A549 treated with GW870086 at 1 μM for 4 hours (cell line): ENCODE data around the gene SPANXA2. TPM values are rescaled to one million over a fixed set of nuclear protein-coding genes. Genes with fewer than 3 reads are reported as not detected.

Experiments used
- total RNA-seq: library from RNA; stranded (reverse); fragments of 200-300 nt; extraction: Qiagen RNA extraction; gene quantifications from 5 replicates; pipeline ENCODE4 v1.2.3, GENCODE V29; 2022; ENCODE audit warnings: low read depth

The SPANXA2 gene, protein sequence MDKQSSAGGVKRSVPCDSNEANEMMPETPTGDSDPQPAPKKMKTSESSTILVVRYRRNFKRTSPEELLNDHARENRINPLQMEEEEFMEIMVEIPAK
- total RNA-seq = 0.28 to 0.40 TPM in 2 of 5 replicates, not detected in the others

DNA sequence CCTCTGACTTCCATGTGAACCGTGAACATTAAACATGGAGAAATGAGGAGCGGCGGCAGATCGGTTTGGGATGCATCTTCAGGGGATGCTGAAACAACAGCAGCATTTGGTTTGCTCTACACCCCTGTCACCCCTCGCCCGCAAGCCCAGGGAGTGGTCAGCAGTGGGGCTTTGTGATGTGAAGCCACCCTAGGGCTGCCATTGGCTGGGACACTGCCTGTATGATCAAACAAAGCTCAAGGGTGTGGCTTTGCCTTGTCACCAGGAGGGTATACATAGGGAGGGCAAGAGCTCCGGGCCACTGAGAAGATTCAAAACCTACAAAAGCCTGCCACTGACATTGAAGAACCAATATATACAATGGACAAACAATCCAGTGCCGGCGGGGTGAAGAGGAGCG lies at the start of gene SPANXA2:
Gene SPANXA2, plus strand, starts transcription at position 301 of the 400 bp plus-strand sequence. Its CDS starts 60 bp downstream, at position 361.

DNA sequence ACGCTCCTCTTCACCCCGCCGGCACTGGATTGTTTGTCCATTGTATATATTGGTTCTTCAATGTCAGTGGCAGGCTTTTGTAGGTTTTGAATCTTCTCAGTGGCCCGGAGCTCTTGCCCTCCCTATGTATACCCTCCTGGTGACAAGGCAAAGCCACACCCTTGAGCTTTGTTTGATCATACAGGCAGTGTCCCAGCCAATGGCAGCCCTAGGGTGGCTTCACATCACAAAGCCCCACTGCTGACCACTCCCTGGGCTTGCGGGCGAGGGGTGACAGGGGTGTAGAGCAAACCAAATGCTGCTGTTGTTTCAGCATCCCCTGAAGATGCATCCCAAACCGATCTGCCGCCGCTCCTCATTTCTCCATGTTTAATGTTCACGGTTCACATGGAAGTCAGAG lies 4.9 kb upstream of the SPANXA2 start, which contains the start of gene SPANXA1:
Gene SPANXA1, minus strand, starts transcription at position 101 of the 400 bp plus-strand sequence. Its CDS starts 60 bp downstream, at position 41.

Other genes with a start within 250 kb of the SPANXA2 start
- 0.28 TPM in 1 of 5 replicates, not detected in the others for gene SPANXA1, start 5.0 kb upstream of the SPANXA2 start, total RNA-seq
- not detected in 5 replicates for gene SPANXD, start 109.0 kb downstream of the SPANXA2 start, total RNA-seq
- not detected in 5 replicates for gene MAGEC3, start 248.6 kb downstream of the SPANXA2 start, total RNA-seq